Thoracic aorta (tissue), 2 donors: ENCODE measurements around the gene NEU4. TPM values are rescaled to one million over a fixed set of nuclear protein-coding genes. Genes with fewer than 3 reads are reported as not detected.

ENCODE experiments used
- ATAC-seq: fragments of 150-250 bp; one replicate; pipeline ENCODE4 v1.8.0; 2017; ENCODE audit warnings: low read depth; ENCODE audit not compliant: insufficient number of reproducible peaks, low FRiP score
- DNase-seq: peaks from one replicate; pipeline ENCODE4 v3.0.0-alpha.2; 2020; ENCODE audit warnings: low spot score
- H3K27ac ChIP-seq, 2 donors: fragments of 200-600 bp; sonication (generic); 1 replicate in 1 of 2; 2 replicates in 1 of 2; pipeline ENCODE4 v1.5.1; 2016; ENCODE audit warnings: mild to moderate bottlenecking in 2 of 2, moderate library complexity in 2 of 2
- H3K27me3 ChIP-seq: fragments of 200-600 bp; sonication (generic); replicated peaks from 2 replicates; pipeline ENCODE4 v1.6.0; 2016; ENCODE audit warnings: mild to moderate bottlenecking; ENCODE audit not compliant: insufficient read depth
- H3K36me3 ChIP-seq: fragments of 200-600 bp; sonication (generic); one replicate; pipeline ENCODE4 v1.5.1; 2016
- H3K4me1 ChIP-seq, 2 donors: fragments of 200-600 bp; sonication (generic); 1 replicate in 1 of 2; 2 replicates in 1 of 2; pipeline versions ENCODE4 v1.5.1 to v1.6.0; 2016; ENCODE audit warnings: low read depth in 2 of 2, mild to moderate bottlenecking in 1 of 2; ENCODE audit not compliant: control insufficient read depth in 1 of 2
- H3K4me3 ChIP-seq: fragments of 200-600 bp; sonication (generic); 2 replicates; pipeline ENCODE4 v1.5.1; 2016; ENCODE audit warnings: mild to moderate bottlenecking
- H3K9me3 ChIP-seq: fragments of 200-600 bp; sonication (generic); 2 replicates; pipeline ENCODE4 v1.5.1; 2016
- CTCF ChIP-seq: fragments of 200-600 bp; sonication (generic); IDR thresholded peaks from one replicate; pipeline ENCODE4 v1.5.1; 2019; ENCODE audit warnings: antibody characterized with exemption
- total RNA-seq, 2 donors: library from RNA; depleted of rRNA; stranded (reverse); fragments of >200 nt; gene quantifications; one replicate each; pipeline versions ENCODE4 v1.1.0 to v1.2.3, GENCODE V29; 2016

Gene NEU4
- total RNA-seq, 2 donors from 2014 or later: 5.4 to 22.0 TPM

- Histone ChIP-seq H3K27ac (no peak overlapping the region), H3K27me3 (no peaks in the 10 kb centered on the region), H3K4me3 (no peak overlapping the region), H3K36me3 (no peaks in the 10 kb centered on the region), H3K4me1 (no peaks in the 10 kb centered on the region), H3K9me3 (no peaks in the 10 kb centered on the region)
- DNase-seq (no peak), ATAC-seq (no peak)
- no peak for TF ChIP-seq CTCF
Measured at GRCh38 chr2:241852116-241852980, 43.4 kb downstream of the NEU4 start.

GRCh38 chr2:241852981-241853631, 44.1 kb downstream of the NEU4 start:
- H3K27ac ChIP-seq: no peak overlapping the region
- DNase-seq: no peak

GRCh38 chr2:241853651-241854341, 44.8 kb downstream of the NEU4 start:
- ATAC-seq (no peak), DNase-seq (no peak)
- Histone ChIP-seq H3K9me3 (no peaks in the 10 kb centered on the region), H3K4me3 (no peak overlapping the region), H3K27me3 (no peaks in the 10 kb centered on the region), H3K36me3 (no peaks in the 10 kb centered on the region), H3K4me1 (no peaks in the 10 kb centered on the region), H3K27ac (no peak overlapping the region)
- no peak for TF ChIP-seq CTCF

More at GRCh38 chr2:241852981-241853631, 44.1 kb downstream of the NEU4 start:
- no peak for ATAC-seq
- Histone ChIP-seq H3K27me3 (no peaks in the 10 kb centered on the region), H3K36me3 (no peaks in the 10 kb centered on the region), H3K9me3 (no peaks in the 10 kb centered on the region), H3K4me3 (no peak overlapping the region), H3K4me1 (no peaks in the 10 kb centered on the region)
- no peak for TF ChIP-seq CTCF

- H3K27me3 ChIP-seq: no peaks in the 10 kb centered on the region
- H3K4me3 ChIP-seq: no peak overlapping the region
- H3K4me1 ChIP-seq: no peaks in the 10 kb centered on the region
- DNase-seq: no peak
- no peak for TF ChIP-seq CTCF
- no peak overlapping the region for H3K27ac ChIP-seq
- no peaks in the 10 kb centered on the region for H3K36me3 ChIP-seq
- no peak for ATAC-seq
- H3K9me3 ChIP-seq: no peaks in the 10 kb centered on the region
Measured at GRCh38 chr2:241854342-241855244, 45.6 kb downstream of the NEU4 start.
